Transverse colon (tissue), 4 donors: ENCODE data around the gene SLC37A4. TPM values are rescaled to one million over a fixed set of nuclear protein-coding genes. Genes with fewer than 3 reads are reported as not detected.
A peak's percentile ranks its signal among the peaks of the same experiment; 100 is the strongest.

Experiments
- DNase-seq: peaks from one replicate; pipeline ENCODE4 v3.0.0-alpha.2; 2019
- H3K27ac ChIP-seq, 4 donors: fragments of 200-600 bp; sonication (generic); 2 replicates each; pipeline ENCODE4 v1.5.1; 2016 to 2018; ENCODE audit warnings: inconsistent platforms in 4 of 4
- H3K27me3 ChIP-seq: fragments of 200-600 bp; sonication (generic); 2 replicates; pipeline ENCODE4 v1.5.1; 2017; ENCODE audit warnings: inconsistent platforms
- H3K36me3 ChIP-seq, 4 donors: fragments of 200-600 bp; sonication (generic); 2 replicates each; pipeline ENCODE4 v1.5.1; 2017 to 2019; ENCODE audit warnings: inconsistent platforms in 4 of 4
- H3K4me1 ChIP-seq, 4 donors: fragments of 200-600 bp; sonication (generic); 2 replicates each; pipeline ENCODE4 v1.5.1; 2017 to 2020; ENCODE audit warnings: inconsistent platforms in 4 of 4
- H3K4me3 ChIP-seq, 4 donors: fragments of 200-600 bp; sonication (generic); 1 replicate in 1 of 4; 2 replicates in 3 of 4; pipeline versions ENCODE4 v1.5.1 to v1.6.1; 2017 to 2019; ENCODE audit warnings: inconsistent platforms in 4 of 4
- H3K9me3 ChIP-seq, 2 donors: fragments of 200-600 bp; sonication (generic); 2 replicates each; pipeline ENCODE4 v1.5.1; 2017 to 2019; ENCODE audit warnings: inconsistent platforms in 2 of 2
- EP300 ChIP-seq: sonication (generic); formaldehyde crosslinking; IDR thresholded peaks from one replicate; pipeline ENCODE4 v1.6.1; 2017; ENCODE audit warnings: antibody characterized with exemption, low read depth
- POLR2A ChIP-seq: fragments of 450-650 bp; IDR thresholded peaks from one replicate; pipeline ENCODE4 v1.6.1; 2016; ENCODE audit warnings: antibody characterized with exemption, mild to moderate bottlenecking, moderate library complexity
- POLR2AphosphoS5 ChIP-seq, 3 donors: sonication (generic); formaldehyde crosslinking; IDR thresholded peaks; one replicate each; pipeline ENCODE4 v1.6.1; 2016; ENCODE audit warnings: antibody characterized with exemption in 3 of 3
- WGBS, 2 donors: methylation state at CpG; one replicate each; pipeline ENCODE4 v1.1.5; 2018; ENCODE audit warnings: low coverage in 1 of 2; 5-methylcytosine and 5-hydroxymethylcytosine counted together
- in situ Hi-C, 4 donors: fragments of 200-750 bp; cut with MboI; loops; one replicate each; pipeline versions ENCODE4 v1.15.0 to v1.15.1; 2017; ENCODE audit warnings: low sequenced_read_pairs in 3 of 4, low pct_ligation_motif_present in 1 of 4, low pct_unique_long_range_greater_than_20kb in 1 of 4
- intact Hi-C: fragments of 100-400 bp; cut with DNase I; formaldehyde crosslinking; loops from one replicate; pipeline ENCODE4 v1.15.1; 2023; ENCODE audit warnings: low total_unique reads
- total RNA-seq, 4 donors: library from RNA; depleted of rRNA; stranded (reverse); fragments of >200 nt; gene quantifications; one replicate each; pipeline ENCODE4 v1.1.0, GENCODE V29; 2016
- TF ChIP-seq, protein P1 (sequence below), 5 experiments: fragments of 200-600 bp in 3 of 5; fragments of 450-650 bp in 2 of 5; sonication (generic) in 3 of 5; IDR thresholded peaks; 1 replicate in 2 of 5; 2 replicates in 3 of 5; pipeline ENCODE4 v1.5.1; 2016 to 2017; ENCODE audit warnings: antibody characterized with exemption in 5 of 5, inconsistent platforms in 3 of 5, mild to moderate bottlenecking in 2 of 5, moderate library complexity in 1 of 5

SLC37A4 gene
- total RNA-seq, 4 donors from 2014 or later: 34.0 to 88.3 (median 81.2) TPM

DNA sequence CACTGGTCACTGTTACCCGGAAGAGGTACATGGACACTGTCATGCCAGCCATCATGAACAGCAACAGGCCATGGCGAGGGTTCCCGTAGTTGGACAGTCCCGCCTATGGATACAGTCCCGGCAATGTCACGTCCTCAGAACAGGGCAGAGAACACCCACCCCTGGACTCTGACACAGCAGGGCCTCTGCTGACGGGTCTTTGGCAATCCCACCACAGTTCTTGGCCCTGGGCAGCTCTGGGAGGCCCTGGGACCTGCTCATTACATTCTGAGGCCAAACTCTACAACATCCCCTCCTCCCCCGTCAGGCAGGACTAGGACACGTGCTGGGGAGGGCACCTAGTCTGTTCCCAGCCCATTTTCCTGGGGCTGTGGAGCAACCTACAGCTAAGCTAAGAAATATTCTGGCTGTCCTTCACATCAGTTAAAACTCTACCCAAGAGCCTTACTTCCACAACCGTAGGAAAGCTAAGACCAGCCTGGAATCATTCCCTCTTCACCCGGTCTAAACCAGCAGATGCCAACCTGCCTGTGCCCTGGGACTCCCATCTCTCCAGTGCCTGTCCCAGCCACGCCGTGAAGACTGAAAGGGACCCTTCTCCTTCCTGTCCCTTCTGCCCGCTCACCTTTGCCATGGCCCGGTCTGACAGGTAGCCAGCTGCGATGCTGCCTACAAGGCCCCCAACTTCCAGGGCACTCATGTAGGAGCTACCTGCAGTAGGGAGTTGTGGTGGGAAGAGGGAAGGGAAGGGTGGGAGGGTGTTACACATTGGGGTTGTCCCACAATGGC, 4.5 kb downstream of the SLC37A4 start:
- Histone ChIP-seq H3K27ac (no peak overlapping the region), H3K9me3 (no peaks in the 10 kb centered on the region), H3K4me3 (no peak overlapping the region), H3K36me3 (peaks cover 0 to 10% (median 2%) of the 10 kb centered on the region in 4 donors), H3K4me1 (peaks cover 10 to 69% (median 47%) of the 10 kb centered on the region in 4 donors), H3K27me3 (no peaks in the 10 kb centered on the region)
- WGBS, 2 donors: 90% methylated on average over 8 to 16 of the region's 16 CpGs
- in situ Hi-C loops (no loop called here), intact Hi-C loops (no loop called here)
- DNase-seq: no peak
- no peak for TF ChIP-seq POLR2AphosphoS5 (IDR thresholded peaks at IDR 0.05)
- TF ChIP-seq, protein P1, sequence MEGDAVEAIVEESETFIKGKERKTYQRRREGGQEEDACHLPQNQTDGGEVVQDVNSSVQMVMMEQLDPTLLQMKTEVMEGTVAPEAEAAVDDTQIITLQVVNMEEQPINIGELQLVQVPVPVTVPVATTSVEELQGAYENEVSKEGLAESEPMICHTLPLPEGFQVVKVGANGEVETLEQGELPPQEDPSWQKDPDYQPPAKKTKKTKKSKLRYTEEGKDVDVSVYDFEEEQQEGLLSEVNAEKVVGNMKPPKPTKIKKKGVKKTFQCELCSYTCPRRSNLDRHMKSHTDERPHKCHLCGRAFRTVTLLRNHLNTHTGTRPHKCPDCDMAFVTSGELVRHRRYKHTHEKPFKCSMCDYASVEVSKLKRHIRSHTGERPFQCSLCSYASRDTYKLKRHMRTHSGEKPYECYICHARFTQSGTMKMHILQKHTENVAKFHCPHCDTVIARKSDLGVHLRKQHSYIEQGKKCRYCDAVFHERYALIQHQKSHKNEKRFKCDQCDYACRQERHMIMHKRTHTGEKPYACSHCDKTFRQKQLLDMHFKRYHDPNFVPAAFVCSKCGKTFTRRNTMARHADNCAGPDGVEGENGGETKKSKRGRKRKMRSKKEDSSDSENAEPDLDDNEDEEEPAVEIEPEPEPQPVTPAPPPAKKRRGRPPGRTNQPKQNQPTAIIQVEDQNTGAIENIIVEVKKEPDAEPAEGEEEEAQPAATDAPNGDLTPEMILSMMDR (IDR thresholded peaks at IDR 0.05): no peak
- no peak for TF ChIP-seq POLR2A
- no peak for TF ChIP-seq EP300

GRCh38 chr11:119025541-119025940, 5.1 kb downstream of the SLC37A4 start:
- Histone ChIP-seq H3K9me3 (no peaks in the 10 kb centered on the region), H3K27ac (no peak overlapping the region), H3K27me3 (no peaks in the 10 kb centered on the region), H3K36me3 (peaks cover 0 to 10% (median 2%) of the 10 kb centered on the region in 4 donors), H3K4me3 (no peak overlapping the region), H3K4me1 (peaks cover 16 to 72% (median 53%) of the 10 kb centered on the region in 4 donors)
- DNase-seq: no peak
- TF ChIP-seq POLR2AphosphoS5 (IDR thresholded peaks at IDR 0.05) (no peak), EP300 (no peak), POLR2A (no peak)
- TF ChIP-seq, protein P1 (IDR thresholded peaks at IDR 0.05): no peak
- WGBS, 2 donors: 83 to 85% methylated on average over 3 to 5 of the region's 5 CpGs
- in situ Hi-C loops: no loop called here
- intact Hi-C loops: no loop called here

DNA sequence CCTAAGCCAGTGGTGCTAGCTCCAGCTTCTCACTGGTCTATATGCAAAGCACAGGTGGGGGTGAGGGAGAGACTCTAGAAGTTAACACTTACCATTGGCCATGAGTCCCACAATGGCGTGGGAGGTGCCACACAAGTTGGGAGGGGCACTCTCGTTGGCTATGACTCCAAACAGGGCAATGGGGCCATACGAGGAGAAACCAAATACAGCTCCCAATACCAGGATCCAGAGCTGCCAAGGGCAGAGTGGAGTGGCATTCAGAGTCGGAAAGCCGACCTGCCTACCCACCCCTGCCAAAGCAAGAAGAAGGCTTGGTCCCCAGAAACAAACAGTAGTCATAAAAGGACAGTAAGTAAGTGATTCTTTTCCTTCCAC, 5.6 kb downstream of the SLC37A4 start:
- in situ Hi-C loops (no loop called here), intact Hi-C loops (no loop called here)
- H3K9me3 ChIP-seq: no peaks in the 10 kb centered on the region
- WGBS, 2 donors: 75 to 80% methylated on average over 1 to 5 of the region's 5 CpGs
- H3K4me3 ChIP-seq: no peak overlapping the region
- H3K4me1 ChIP-seq: peaks cover 19 to 76% (median 57%) of the 10 kb centered on the region in 4 donors
- DNase-seq: no peak
- no peak overlapping the region for H3K27ac ChIP-seq
- H3K36me3 ChIP-seq: peaks cover 0 to 10% (median 2%) of the 10 kb centered on the region in 4 donors
- TF ChIP-seq POLR2AphosphoS5 (IDR thresholded peaks at IDR 0.05) (no peak), EP300 (no peak), POLR2A (no peak)
- TF ChIP-seq, protein P1 (IDR thresholded peaks at IDR 0.05): no peak
- H3K27me3 ChIP-seq: no peaks in the 10 kb centered on the region

GRCh38 chr11:119024430-119025098, 6.1 kb downstream of the SLC37A4 start:
- in situ Hi-C loops: no loop called here
- Histone ChIP-seq H3K36me3 (peaks cover 0 to 10% (median 2%) of the 10 kb centered on the region in 4 donors), H3K9me3 (no peaks in the 10 kb centered on the region), H3K27me3 (no peaks in the 10 kb centered on the region), H3K4me1 (peaks cover 19 to 76% (median 59%) of the 10 kb centered on the region in 4 donors), H3K4me3 (no peak overlapping the region), H3K27ac (peak overlapping the region in 1 of 4 donors; percentile 19)
- TF ChIP-seq EP300: no peak
- intact Hi-C loops: no loop called here
- 59 to 76% methylated on average over 6 to 15 of the region's 15 CpGs for WGBS, 2 donors
- no peak for DNase-seq
